GM21367 (cell line): ENCODE data around the gene DNAJC5.

Source experiments
- ATAC-seq: cut with Tn5 transposase; IDR thresholded peaks from one replicate; pipeline ENCODE4 v1.9.1; 2021; ENCODE audit not compliant: unreplicated experiment

DNAJC5 gene

DNA sequence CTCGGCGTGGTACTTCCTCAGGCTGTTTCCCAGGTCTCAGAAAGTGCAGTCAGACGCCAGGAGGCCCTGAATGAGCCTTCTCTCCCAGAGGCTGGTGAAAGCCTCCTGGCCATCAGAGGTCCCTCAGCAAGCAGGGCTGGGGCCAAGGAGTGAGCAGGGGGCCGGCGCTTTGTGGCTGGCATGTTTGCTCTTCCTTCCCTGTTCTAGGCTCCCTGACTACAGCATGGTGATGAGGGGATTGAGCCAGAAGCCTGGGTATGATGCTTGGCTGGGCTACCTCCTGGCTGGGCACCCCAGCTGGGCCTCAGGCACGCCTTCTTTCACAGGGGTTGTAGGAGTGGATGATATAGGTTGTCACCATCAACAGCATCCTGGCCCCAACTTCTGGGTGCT is 11.7 kb upstream of the DNAJC5 start:
- no peak for ATAC-seq

DNA sequence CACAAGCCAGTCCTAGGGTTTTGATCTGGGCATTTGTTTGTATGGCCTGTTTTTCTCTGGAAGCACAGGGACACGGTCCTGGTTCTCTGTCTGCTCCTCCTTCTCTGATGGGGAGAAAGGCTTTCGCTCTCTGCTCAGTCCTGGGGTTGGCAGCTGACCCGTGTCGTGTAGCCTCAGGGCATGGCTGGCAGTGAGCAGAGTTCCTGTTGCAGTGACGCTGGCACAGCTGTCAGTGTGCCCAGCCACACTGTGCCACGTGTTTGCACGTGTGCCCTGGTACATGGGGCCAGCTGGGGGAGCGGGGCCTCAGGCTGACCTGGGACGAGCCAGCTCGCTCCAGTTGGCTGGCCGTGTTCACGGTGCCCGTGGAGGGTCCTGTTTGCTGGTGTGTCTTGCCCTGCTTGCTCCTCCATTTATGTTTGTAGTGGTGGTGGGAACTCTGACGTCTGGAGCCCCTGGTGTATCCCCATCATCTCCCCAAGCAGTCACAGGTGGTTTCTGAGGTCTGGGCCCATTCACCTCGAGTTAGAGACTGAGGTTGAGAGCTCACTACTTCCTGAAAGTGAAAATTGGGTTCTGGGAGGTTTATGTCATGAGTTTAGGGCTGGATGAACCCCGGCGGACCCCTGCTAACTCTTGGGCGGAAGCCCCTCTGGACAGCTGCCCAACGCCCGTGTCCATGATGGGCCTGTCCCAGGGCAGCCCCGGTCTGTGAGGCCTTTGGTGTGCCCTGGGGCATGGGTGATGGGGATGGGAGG is 10.2 kb upstream of the DNAJC5 start:
- ATAC-seq: no peak

DNA sequence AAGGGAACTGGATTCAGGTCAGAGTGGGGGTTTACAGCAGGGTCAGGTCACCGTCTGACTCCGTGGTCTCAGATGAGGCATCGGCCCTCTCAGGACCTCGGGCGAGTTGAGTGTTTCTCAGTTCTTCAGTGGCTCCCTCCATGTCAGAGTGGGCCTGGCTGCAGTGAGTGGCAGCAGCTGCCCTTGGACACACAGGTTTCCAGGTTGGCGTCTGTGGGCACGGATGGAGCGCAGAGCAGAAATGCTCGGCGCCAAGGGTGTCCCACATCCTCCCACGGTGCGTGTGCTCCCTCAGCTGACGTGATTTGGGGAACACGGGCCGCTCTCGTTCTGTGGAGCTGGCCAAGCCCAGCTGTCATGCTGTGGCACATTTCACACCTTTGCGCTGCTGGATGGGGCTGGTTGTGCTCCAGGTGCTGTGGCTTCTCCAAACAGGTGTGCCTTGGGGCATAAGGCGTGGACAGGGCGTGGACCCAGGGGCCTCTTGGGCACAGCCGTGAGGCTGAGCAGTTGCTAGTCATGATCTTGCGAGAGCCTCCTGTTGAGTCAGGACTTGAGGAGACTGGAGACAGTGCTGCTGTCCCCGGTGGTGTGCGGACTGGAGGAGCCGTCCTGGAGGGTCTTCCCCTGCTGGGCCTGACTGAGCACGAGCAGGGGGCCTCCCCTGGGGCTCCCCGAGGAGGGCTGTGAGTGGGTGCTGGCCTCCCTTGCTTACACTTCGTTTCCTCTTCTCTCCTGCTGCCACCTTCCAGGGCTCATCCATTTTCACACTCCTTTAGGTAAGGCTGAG is 9.5 kb upstream of the DNAJC5 start:
- ATAC-seq: no peak

DNA sequence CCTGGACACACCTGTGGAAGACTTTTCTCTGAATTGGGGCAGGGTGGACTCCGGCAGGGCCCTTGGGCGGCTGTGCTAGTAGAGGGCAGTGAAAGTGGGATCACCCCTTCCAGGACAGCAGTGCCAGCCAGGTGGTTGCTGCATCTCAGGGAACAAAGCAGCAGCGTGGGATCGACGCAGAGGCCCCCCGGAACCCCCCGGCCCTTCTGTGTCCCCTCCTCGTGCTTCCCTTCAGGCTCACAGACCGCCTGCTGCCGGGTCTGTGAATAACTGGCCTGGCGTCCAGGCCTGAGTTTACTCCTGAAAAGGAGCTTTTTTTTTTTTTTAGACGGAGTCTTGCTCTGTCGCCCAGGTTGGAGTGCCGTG is 8.9 kb upstream of the DNAJC5 start:
- no peak for ATAC-seq

DNA sequence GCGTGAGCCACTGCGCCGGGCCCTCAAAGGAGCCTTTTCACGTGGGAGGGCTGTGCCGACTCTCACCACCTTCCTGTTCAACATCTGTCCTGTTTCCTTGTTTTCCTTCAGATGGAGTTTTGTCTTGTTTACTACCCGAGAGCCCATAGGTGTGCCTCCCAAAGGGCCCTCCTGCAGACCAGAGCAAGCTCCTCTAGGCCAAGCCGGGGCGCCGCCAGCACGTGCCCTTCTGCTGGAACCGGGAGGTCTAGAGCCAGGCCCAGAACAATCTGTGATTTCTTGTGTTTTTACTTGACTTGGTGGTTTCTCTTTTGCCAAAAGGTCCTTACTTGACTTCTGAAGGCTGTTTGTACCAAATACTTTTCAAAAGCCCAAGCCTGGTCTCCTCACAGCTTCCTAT is 8.0 kb upstream of the DNAJC5 start:
- ATAC-seq: no peak

DNA sequence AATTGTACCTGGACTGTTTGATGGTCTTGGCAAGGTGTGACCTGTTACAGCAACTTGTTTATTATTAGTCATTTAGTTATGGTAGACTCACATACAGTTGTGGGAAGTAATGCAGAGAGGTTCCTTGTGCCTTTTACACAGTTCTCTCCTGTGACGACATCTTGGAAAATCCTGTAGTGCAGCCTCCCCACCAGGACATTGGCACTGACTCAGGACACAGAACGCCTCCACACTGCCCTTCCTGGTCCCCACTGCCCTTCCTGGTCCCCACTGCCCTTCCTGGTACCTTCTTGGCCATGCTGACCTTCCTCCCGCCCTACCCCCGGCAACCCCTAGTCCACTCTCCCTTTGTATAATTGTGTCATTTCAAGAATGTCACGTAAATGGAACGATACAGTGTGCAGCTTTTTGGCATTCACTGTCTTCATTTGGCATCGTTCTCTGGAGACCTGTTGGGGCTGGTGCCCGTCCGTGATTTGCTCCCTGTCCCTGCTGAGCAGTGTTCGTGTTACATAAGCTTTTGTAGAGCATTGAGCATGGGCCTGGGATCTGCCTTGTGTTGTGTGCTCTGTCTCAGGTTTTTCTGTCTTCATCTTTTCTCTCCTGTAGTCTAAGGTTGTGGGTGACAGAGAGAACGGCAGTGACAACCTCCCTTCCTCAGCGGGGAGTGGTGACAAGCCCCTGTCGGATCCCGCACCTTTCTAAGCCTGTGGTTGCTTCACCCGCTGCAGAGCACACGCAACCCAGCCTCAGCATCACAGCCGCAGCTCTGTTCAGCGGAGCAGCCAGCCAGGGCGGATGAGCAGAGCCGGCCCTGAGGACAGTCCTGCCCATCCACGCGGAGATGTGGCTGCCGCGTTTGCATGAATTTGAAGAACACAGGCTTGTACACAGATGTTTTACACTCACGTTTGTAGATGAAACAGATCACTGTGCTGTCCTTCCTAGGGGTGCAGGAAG is 5.4 kb upstream of the DNAJC5 start:
- no peak for ATAC-seq

DNA sequence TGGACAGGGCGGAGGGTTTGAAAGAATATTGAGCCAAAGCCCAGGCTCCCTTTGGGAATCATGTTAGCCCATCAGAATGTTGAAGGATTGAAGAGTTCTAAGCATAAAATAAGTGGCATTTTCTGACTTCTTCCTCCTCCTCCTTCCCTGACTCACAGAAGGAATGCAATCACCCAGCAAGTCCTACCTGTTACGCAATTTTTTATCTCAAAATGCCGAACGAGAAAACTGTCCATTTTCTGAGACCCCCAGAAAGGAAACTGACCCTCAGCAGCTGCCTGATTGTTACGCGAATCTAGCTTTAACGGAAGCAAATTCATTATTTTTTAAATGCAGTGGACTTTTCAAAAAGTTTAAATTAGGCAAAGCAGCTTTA is 4.7 kb upstream of the DNAJC5 start:
- ATAC-seq: no peak

DNA sequence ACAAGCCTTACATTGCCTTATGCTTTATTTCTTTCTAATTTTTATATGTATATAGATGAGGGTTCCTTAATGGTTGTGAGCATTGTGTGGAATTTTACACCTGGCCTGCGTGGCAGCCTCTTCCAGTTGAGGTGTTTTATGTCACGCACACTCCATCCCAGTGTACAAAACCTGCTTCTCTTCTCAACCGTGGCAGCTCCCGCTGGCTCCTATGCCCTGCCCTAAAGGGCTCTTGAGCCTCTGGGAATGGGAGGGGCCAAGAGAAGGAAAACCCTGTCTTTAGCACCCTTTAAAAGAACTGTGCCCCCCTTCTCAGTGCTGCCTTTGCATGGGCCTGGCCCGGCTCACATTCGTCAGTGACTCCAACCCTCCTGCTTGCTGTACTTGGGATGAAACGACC is 4.3 kb upstream of the DNAJC5 start:
- ATAC-seq: no peak

DNA sequence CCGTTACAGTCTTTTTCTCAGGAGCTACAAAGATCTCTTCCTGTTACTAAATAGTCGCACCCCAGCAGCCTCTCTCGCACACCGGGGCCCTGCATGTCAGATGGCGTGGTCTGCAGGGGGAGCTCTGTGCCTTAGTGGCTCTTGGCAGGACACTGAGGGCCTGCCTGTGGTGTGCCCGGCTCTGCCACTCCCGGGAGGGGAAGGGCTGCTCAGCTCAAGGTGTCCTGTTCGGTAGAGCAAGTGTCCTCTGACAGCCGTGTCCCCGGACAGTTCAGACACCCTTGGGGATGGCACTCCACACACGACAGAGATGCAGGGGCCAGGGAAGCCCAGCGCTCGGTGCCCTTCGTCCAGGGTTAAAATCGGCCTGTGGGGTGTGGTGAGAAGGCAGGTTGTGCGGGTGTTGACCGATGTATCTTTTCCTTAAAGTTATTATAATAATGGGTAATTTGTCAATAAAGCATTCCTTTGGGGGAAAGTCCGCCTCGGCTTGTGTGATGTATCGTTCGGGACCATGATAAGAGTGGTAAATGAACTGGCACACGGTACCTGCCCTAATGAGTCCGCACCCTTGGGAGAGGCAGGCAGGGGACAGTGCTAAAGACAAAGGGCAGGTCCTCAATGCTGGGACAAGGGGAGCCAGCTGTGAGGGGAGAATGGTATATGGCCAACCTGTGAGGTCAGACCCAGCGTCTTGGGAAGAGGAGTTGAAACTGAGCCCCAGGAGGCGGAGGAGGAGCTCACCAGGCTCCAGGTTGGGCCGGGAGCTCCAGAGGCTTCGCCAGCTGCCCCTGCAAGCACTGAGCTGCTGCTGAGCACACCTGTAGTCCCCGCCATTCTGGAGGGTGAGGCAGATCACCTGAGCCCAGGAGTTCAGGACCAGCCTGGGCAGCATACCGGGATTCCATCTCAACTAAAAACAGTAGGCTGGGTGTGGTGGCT is 3.6 kb upstream of the DNAJC5 start:
- ATAC-seq: no peak

DNA sequence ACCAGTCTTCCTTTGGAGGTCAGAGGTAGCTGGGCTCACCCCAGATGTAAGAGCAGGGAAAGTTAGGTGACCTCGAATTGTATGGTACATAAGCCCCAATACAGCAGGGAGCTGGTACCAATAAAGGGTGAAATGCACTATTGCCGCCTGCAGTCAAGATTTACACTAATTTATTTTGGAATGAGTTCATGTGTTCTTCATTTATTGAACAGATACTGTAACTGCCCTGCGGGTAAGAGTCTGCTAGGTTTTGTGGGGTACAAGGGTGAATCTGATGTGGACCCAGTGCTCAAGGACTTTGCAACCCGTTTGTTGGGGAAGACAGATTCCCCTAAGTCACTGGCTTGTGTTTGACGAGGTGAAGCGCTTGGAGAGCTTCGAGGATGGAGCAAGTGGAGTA is 2.5 kb upstream of the DNAJC5 start:
- ATAC-seq: no peak

DNA sequence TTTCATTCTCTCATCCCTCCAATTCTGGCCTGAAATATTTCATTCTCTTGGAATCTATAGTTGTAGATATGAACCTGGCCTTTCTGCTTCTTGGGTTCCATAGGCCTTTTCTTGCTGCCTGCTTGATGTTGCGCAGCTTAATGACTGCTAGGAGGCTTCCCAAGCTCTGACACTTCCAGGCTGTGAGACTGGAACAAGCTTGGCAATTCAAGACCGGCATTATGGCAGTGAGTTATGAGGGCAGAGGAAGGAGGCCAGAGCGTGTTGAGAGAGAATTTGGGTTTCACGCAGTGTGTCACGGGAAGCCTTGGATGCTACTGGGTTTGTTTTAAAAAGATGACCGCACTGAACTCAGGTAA is 948 bp upstream of the DNAJC5 start:
- no peak for ATAC-seq

DNA sequence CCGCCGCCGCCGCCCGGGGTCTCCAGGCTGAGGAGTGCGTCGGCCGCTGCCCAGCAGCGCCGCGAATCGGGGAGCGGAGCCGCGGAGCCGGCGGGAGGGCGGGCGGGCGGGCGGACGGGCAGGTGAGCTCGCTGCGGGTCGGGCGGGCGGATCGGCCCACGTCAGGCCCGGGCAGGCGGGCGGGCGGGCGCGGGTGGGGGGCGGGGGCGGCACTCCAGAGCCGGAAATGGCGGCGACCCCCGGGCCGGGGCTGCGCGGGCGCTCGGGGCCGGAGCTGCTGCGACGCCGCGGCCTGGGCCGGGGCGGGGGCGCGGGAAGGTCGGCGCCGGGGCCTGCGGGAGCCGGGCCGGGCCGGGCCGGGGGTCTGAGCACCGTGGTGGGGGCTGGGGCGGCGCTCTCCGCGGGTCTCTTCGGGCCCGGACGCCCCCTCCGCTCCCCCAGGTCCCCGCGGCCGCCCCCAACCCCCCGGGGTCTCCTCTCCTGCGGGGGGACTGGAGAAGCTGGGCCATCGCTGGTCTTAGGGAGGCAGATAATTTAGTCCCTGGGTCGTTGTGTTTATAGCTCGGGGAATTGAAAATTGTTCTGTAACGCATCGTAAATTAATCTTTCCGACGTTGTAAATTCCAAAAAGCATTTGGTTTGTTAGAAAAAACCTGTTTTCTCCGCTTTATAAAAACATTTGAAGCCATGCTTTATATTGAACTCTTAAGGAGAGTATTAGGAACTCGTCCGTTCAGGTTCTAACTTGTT is 451 bp downstream of the DNAJC5 start:
- ATAC-seq: no peak

DNA sequence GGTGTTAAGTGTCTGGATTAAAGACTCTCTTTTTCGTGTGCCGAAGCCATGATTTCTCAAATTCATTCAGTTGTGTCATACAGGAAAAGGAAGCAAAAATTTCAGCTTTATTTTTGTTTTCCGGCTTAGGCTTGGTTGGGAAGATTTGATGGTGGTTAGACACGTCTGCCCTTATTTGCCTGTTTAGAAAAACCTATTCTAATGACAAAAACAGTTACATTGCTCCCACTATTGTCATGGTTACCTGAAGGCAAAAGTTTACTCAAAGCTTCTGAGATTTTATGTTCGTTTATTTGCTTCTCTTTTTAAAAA is 982 bp downstream of the DNAJC5 start:
- no peak for ATAC-seq

DNA sequence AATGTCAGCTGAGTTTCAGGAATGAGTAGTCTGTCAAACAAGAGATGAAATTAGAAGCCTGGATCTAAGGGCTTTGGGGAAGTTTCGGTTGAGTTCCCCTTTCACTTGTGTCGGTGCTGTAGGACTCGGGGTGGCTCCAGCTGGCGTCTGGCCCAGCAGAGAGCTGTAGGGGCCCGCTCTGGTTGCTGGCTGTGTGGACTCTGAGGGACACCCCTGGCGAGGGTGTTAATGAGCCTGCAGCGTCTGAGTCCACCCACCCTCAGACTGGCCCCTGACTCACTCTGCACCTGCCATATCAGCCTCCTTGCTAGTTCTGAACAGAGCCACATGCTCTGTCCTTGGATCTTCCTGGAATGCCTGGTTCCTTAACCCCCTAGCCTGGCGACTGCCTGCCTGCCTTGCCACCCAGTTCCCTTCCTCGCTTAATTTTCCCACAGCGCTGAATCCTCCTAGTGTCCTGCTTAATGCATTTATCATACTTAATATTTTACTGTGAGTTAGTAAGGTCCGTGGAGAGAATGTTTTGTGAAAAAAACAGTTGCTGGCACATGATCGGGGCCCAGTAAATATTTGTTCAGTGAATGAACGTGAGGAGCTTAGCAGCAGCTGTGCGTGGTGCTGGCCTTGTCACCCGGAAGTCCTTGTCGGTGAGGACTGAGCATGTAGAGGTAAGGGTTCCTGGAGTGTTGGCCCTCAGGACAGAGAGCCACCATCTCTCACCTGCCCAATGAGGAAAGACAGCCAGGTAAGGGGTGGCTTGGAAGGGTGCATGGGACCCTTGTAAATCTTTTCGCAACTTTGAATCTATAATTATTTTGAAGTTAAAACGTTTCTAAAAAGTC is 1.6 kb downstream of the DNAJC5 start:
- no peak for ATAC-seq

DNA sequence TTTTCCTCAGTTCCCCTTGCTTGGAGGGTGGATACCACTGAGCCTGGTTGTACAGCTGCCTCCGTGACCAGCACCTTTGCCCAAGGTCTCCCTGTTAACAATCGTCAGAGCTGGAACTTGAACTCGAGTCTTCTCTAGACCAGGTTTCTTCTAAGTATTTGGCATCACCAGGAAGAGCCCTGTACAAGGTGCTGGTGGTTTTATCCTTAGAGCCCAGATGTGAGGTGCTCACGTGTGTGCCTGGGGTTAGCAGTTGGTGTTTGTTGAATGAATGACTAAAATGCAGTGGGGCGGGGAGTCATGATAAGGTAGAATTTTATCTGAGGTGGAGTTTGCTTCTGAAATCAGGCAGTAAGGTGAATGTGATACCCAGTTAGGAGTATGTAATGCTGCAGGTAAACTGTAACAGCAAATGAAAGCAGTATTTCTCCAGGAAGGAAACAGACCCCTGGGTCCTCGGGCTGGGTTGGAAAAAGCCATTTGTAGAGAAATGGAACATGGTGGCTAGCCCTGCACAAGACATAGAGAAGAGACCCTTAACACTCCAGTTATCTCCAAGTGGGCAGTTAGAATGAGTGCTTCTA is 3.1 kb downstream of the DNAJC5 start:
- no peak for ATAC-seq

DNA sequence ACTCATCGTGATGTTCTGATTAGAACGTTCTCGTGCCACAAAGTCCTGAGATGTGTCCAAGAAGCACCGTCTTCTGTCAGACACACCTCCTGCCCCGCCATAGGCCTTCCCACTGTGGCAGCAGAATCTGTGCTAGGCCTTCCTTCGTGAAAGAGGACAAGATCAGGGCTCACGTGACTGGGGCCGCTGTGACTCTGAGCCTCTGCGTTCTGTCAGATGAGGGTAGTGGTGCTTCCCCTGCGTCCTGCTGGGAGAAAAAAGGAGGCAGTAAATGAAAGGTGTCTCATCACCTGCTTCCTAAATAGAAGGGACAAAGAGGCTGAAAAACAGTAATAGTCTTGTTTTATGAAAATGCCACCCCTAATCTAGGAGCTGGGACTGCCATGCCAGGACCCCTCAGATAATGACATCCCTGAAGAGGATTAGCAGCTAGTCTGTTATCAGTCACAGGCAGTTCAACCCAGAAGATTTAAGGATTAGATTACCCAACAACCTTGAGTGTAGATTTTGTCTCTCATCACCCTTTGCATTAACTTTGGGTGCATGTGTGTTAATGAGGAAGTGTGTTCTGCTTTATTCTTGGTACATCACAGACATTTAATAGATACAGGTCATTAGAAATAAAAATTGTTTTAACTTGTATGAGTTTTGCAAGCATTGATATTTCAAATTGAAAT is 4.1 kb downstream of the DNAJC5 start:
- no peak for ATAC-seq

DNA sequence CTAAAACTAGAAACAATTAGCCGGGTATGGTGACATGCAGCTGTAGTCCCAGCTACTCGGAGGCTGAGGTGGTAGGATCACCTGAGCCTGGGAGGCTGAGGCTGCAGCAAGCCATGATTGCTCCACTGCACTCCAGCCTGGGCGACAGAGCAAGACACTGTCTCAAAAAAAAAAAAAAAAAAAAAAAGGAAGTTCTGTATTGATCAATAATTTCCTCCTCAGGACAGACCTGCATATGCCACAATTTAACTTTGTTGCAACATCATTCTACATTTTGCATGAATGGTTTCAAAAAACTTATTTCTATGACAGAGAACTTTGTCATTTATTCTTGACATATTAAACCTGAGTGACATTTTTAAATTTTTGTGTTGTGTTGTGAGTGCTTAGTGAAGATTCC is 5.5 kb downstream of the DNAJC5 start:
- ATAC-seq: no peak
